GM18861 (cell line): Measurements from ENCODE around the gene MAN2B2.
"Not testable (repeated sequence)": the region's sequence is repeated elsewhere in the genome, so short reads cannot be mapped to it uniquely, and the experiment has no call there.

Experiments
- ATAC-seq: cut with Tn5 transposase; IDR thresholded peaks from one replicate; pipeline ENCODE4 v1.9.1; 2021; ENCODE audit not compliant: unreplicated experiment

The MAN2B2 gene

DNA sequence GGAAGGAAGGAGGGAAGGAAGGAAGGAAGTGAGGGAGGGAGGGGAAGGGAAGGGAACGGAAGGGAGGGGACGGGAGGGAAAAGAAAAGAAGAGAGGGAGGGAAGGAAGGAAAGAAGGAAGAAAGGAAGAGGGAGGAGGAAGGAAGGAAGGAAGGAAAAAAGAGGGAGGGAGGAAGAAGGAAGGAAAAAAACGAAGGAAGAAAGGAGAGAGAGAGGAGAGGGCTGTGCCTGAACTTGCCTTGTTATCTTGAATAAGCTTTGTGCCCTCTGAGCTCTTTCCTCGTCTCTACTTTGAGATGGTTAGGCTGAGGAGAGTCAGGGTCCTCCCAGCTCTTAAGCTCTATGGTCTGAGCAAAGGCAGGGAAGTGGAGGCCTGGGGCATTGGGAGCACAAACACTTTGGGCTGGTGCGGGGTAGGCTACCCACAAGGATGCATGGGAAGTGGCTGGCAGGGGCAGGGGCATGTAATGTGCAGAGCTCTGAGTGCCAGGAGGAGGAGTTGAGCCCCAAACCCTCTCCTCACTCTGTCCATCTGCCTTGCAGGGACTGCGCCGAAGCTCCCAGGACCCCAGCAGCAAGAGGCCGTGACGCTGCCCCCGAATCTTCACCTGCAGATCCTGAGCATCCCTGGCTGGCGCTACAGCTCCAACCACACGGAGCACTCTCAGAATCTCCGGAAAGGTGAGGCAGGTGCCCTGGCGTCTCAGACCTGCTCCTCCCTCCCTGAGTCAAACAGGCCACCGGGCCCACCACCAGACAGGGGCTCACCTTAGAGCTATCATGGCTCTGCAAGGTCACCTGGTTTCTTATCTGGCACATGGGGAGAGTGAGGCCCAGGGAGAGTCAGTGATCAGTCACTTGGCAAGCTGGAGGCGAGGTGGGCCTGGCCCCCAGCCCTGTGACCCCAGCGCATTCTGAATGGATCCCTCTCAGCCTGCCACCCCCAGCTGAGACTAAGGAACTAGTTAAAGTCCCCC, 39.0 kb downstream of the MAN2B2 start:
- ATAC-seq, result no peak

DNA sequence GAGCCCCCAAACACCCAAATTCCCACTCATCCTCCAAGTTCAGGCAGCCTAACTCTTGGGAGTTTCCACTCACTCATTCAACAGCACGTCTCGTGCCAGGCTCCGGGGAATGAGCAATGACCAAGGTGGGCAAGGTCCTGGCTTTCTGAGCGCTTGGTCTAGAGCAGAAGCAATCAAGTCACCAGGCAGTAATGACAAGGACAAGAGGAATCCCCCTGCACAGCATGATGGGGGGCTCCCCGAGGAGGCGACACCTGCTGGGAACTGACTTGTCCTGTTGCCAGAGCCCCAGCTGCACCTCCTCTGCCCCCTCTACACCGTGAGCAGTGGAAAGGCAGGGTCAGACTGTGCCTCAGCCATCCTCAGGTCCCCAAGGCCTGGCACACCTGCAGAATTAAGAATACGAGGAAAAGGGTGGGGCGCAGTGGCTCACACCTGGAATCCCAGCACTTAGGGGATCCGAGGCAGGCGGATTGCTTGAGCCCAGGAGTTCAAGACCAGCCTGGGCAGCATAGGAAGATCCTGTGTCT, 39.8 kb downstream of the MAN2B2 start:
- no peak for ATAC-seq

DNA sequence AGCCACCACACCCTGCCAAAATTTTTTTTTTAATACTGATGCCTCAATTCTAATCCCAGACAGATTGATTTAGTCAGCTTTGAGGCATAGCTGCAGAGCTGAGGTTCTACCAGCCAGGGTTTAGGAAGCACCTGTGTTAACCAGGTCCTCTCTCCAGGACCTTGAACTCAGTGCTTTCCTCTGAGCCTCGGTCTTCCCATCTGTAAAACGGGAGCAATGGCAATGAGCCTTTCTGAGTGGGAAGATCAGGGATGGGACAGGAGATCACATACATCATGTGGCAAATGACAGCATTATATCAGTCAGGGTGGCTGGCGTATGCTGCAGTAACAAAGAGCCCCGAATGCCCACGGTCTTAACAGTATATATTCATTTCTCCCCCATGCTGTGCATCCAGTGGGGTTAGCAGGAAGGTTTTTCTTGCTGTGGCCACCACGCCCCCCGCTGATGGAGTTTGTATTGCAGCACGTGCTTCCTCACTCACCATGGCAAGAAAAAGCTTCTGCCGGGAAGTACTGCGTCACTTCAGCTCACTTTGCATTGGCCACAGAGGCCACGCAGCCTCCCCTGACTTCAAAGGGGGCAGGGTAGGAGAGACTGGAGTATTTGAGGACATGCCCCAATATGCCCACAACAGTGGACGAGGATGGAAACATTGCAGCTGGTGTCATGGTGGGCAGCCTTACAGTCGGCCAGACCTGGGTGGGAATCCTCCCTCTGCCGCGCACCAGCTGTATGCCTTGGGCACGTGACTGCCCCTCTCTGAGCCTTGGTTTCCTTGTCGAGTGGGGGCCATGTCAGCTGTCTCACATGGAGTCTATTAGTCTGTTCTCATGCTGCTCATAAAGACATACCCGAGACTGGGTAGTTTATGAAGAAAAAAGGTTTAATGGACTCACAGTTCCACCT, 41.4 kb downstream of the MAN2B2 start:
- no peak for ATAC-seq

DNA sequence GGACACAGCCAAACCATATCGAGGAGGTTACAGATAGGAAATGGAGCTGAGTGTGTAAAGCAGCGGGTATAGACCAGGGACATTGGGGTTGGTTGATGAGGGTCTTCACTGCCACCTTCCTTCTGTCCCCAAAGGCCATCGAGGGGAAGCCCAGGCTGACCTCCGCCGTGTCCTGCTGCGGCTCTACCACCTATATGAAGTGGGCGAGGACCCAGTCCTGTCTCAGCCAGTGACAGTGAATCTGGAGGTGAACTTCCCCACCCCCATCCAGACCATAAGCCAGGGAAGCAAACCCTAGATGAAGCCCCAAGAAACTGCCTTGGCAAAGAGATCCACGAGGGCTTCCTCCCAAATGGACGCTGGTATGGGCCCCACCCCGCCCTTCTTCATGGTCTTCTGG, 42.3 kb downstream of the MAN2B2 start:
- no peak for ATAC-seq

DNA sequence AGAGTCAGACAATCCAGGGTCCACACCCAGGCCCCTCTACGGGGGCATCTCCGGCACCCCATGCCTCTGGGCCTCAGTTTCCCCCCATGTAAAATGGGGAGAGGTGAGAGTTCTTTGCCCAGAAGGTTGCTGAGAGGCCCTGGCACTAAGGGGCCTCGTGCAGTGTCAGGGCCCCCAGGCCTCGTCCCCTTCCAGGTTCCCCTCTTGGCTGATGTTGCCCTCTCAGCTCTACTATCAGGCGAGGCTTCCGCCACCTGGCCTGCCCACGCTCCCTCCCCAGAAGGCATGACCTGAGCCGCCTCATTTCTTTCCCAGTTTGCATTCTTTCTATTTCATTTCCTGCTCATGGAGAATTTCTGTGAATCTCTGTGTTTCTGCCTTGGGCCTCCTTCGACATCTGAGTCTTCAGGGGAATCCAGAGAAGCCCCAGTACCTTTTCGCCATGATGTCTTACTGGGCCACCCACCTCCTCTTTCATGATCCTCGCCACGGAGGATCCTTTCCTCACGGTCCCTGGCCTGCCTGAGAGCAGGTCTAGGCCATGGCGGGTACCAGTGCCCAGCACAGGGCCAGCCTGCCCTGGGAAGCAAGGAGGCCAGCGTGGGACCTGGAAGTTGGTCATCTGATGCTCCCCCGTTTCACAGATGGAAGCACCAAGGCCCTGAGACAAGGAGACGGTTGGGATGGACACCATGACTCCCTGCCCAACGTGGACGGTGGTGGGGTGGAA, 43.6 kb downstream of the MAN2B2 start:
- no peak for ATAC-seq

DNA sequence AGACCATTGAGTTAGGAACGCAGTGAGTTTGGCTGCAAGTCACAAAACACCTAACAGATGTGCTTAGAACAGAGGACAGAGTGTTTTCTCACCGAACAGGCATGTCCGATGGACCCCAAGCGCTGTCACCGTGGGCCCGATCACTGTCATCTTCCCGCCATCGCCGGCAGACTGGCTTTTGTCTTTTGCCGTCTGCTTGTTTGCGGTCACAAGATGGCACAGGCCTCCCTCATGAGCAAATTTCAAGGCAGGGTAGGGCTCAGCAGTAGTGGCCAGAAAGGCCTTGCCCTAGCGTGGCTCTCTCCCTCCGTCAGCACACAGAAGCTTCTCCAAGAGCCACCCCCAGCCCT, 44.1 kb downstream of the MAN2B2 start:
- ATAC-seq, result no peak

DNA sequence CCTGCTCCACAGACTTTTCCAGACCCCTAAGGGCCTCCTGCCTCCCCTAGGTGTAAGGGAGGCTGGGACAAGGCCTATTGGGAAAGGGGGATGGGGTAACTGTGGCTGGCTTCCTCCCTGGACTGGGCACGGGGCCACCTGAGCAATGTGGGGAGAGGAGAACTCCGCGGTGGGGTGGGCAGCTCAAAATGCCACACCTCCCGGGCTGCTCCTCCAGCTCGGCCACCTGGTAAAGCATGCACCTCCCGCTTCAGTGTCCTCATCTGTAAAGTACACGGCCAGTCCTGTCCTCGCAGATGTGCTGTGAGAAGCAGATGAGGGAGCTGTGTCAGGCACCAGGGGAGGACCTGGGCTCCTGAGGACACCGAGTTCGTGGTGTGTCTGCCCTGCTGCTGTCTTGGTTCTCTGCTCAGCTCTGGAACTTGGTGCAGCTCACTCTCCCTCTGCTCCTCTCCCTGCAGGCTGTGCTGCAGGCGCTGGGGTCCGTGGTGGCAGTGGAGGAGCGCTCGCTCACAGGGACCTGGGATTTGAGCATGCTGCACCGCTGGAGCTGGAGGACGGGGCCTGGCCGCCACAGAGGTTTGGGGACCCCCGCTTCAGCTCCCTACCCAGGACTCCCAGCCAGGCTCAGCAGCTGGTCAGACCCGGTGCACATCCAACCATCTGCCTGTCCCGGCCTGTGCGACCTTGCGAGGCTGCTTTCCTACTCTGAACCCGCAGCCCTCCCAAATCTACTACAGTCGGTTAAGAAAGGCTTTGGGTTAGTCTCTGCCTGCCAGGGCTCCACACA, 44.7 kb downstream of the MAN2B2 start:
- ATAC-seq, result no peak

DNA sequence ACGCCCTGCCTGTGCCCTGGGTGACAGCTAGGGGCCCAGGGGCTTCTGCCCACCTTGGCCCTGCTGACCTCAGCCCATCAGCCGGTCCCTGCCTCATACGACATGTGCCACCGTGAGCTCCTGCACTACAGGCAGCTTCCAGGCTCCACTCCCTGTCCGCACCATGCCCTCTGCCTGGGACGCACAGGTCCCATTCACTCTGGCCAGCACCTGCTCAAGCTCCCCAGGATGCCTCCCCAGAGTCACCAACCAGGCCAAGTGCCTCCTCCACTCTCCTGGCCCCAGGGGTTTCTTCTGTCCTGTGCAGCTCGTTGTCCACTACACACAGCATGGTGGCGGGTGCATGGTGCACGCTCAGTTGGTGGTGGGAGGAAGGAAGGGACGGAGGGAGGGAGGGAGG, 45.3 kb downstream of the MAN2B2 start:
- ATAC-seq, result no peak

DNA sequence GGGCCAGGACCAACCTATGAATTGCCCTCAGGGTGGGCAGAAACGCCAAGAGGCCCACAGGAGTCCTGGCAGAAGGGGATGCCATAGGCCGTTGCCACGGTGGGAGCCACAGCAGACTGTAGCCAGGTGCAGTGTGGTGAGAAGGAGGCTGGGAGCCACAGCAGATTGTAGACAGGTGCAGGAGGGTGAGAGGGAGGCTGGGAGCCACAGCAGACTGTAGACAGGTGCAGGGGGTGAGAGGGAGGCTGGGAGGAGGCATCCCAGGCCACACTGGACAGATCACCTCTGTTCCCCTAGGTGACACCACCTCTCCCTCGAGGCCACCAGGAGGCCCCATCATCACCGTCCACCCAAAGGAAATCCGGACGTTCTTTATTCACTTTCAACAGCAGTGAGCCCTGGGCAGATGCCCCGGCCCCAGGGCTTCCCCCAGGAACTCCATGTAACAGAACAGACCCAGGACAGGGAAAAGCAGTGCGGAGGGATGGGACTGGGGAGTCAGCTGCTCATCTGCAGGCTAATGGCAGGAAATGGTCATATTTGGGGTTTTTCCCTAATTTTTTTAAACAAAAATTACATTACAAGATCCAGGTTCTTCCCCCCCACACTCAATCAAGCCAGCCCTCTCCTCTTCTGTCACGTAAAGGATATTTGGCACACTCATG, 46.0 kb downstream of the MAN2B2 start:
- no peak for ATAC-seq

DNA sequence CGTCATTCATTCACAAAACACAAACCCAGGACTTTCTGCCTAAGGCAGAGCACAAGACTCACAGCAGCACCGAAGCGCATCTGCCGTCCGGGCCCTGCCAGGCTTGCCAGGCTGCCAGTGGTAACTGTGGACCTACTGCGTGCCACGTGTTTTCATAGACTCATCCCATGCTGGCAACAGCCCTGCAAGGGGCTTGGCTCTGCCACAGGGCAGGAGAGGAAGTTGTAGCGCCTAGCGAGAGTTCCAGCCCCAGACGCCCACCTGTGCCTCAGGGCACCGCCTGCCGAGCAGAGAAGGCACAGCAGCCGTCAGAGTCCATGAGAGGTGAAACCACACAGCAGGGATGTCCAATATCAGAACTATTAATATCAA, 46.6 kb downstream of the MAN2B2 start:
- ATAC-seq, result no peak

DNA sequence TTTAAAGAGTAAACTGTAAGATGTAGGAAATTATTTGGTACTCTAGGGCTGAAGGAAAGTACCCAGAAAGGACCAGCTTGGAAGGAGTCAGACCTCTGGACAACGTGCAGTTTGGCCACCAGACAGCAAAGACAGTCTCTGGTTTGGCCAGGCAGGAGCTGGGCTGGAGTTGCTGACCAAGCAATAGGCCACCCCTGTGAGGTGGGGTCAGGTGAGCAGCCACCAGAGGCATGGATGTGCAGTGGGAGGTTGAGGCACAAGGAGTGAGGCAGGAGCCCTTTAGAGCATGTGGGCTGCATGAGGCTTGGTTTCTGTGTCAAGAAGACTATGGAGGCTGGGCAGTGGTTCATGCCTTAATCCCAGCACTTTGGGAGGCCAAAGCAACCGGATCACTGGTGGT, 47.8 kb downstream of the MAN2B2 start:
- no peak for ATAC-seq

DNA sequence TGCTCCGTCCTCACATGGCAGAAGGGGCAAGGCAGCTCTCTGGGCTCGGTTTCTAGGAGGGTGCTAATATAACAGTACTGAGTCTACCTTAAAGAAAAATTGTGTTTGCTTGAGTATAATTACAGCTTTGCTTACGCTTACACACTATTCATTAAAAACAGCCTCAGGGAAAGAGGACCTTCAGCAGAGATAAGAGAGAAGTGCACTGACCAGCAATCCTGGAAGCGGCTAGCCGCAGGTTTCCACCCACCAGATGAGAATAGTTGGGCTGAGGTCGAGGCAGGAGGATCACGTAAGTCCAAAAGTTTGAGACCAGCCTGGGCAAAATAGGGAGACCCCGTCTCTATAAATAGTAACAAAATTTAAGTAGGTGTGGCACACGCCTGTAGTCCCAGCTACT, 50.3 kb downstream of the MAN2B2 start:
- ATAC-seq, result no peak

DNA sequence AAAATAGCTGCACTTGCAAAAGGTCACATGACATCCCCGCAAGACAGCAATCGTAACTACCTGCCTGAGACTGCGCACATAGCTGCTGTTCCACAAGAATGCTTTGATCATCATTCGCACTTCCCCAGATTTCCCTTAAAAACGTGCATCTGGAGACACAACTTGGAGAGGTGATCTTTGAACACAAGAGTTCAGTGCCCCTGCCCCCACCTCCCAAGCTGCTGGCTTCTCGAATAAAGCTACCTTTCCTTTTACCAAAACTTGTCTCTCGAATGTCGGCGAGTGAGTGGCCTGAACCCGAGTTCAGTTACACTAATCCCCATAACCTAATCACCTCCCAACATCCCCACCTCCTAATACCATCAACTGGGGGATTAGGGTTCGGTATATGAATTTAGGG, 51.1 kb downstream of the MAN2B2 start:
- ATAC-seq, result no peak

DNA sequence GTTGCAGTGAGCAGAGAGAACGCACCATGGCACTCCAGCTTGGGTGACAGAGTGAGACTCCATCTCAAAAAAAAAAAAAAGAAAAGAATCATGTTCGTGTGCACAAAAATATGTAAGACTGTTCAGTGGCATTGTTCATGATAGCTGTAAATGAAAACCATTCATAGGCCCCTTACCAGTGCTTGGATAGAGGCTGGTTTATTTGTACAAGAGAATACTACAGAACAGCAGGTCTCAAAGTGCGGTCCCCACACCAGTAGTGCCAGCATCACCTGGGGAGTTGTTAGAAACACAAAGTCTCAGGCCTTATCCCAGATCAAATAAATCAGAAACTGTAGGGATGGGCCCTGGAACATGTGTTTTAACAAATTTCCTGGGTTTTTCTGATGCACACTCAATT, 52.8 kb downstream of the MAN2B2 start:
- ATAC-seq, result no peak

DNA sequence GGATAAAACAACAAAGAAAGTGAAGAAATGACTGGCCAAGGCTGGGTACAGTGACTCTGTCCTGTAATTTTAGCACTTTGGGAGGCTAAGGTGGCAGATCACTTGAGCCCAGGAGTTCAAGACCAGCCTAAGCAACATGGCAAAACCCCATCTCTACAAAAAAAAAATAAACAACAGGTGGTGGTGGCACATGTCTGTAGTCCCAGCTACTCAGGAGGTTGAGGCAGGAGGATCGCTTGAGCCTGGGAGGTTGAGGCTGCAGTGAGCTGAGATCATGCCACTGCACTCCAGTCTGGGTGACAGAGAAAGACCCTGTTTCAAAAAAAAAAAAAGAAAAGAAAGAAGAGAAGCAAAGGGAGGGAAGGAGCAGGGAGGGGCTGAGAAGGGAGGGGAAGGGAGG, 53.5 kb downstream of the MAN2B2 start:
- not testable (repeated sequence) for ATAC-seq

DNA sequence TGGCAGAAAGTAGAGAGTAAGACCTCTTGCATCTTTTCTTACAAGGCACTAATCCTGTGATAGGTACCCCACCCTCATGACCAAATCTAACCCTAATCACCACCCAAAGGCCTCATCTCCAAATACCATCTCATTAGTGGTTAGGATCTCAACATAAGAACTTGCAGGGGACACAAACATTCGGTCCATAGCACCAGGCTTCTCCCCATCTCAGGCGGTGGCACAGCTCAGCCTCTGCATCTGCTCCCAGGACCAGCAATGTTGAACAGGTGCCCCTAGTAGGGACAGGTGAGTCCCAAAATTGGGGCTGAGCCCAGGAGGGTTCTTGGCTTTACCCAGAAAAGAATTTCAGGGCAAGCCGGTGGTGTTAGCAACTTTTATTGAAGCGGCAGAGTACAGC, 57.1 kb downstream of the MAN2B2 start:
- ATAC-seq, result no peak

DNA sequence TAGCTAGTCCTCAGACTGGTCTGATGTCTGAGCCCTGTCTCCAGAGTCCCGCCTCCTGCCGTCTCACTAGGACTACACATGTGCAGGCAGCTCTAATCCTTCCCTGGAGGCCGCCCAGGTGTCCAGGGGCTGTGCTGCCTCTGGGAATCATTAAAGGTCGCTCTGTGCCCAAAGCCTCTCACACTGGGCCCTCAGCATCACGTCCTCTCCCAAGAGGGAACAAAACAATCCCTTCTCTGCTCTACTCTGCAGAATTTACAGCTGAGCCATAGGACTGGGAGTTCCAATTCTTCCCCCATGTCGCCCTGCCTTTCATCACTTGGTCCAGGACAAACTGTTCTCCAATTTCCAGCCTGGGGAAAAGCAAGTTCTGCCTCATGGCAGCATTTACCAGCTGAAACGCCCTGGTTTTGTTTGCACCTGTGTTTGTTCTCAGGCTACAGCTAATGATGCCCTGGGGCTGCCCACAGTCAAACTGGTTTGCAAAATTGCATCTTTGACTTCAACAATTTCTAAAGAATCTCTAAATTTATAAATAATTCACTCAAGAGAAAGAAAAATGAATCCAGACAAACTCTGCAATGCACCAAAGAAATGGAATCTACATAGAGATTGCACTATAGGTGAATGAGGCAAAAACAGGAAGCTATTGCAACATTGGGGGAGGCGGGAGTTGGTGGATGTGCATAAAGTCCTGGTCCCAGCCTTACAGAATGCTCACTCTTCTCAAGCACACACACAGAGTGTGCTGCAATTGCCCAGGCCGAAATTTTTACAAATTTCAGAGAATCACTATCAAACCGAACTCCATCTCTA, 58.3 kb downstream of the MAN2B2 start:
- no peak for ATAC-seq

DNA sequence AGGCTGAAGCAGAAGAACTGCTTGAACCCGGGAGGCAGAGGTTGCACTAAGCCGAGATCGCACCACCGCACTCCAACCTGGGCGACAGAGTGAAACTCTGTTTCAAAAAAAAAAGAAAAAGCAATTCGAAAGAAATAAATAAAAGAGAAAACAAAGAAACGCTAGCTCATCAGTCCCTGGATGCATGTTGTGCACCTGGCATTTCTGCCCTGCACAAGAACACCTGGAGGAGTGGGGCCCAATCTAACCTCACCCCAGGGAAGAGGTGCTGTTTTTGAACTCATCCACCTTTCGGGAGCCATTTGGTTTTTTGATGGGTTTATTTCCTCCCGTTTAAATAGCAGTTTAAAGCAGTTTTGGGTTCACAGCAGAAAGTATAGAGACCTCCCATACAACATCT, 59.8 kb downstream of the MAN2B2 start:
- no peak for ATAC-seq

DNA sequence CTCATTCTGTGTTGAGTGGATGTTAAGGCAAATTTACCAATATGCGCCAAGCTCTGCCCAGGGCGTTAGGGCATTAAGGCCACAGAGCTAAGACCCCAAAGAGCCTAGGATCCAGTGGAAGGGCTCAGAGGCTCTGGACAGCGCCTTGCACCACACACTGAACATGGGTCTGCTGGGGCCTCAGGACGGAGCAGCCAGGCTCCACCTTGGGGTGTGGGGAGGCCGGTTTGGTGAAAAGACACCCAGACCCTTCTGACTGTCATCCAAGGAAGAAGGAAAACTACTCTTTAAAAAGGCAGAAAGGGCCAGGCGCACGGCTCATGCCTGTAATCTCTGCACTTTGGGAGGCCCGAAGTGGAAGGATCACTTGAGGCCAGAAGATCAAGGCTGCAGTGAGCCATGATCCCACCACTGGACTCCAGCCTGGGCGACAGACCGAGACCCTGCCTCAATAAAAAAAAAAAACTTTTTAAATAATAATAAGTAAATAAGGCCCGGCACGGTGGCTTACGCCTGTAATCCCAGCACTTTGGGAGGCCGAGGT, 64.2 kb downstream of the MAN2B2 start:
- ATAC-seq, result no peak
